Activated CD4-positive, alpha-beta T cell treated with anti-CD3 and anti-CD28 coated beads, Interleukin-10, Interleukin-2, amounts not matched to agents 100 ng/mL and 50 ng/mL, durations not matched to agents 16 hours and 8 hours (primary cell): ENCODE data around the gene PAOX.
"Not testable (repeated sequence)": the region's sequence is repeated elsewhere in the genome, so short reads cannot be mapped to it uniquely, and the experiment has no call there.

Source experiments
- DNase-seq: peaks from one replicate; pipeline ENCODE4 v3.0.0-alpha.2; 2020

PAOX gene

DNA sequence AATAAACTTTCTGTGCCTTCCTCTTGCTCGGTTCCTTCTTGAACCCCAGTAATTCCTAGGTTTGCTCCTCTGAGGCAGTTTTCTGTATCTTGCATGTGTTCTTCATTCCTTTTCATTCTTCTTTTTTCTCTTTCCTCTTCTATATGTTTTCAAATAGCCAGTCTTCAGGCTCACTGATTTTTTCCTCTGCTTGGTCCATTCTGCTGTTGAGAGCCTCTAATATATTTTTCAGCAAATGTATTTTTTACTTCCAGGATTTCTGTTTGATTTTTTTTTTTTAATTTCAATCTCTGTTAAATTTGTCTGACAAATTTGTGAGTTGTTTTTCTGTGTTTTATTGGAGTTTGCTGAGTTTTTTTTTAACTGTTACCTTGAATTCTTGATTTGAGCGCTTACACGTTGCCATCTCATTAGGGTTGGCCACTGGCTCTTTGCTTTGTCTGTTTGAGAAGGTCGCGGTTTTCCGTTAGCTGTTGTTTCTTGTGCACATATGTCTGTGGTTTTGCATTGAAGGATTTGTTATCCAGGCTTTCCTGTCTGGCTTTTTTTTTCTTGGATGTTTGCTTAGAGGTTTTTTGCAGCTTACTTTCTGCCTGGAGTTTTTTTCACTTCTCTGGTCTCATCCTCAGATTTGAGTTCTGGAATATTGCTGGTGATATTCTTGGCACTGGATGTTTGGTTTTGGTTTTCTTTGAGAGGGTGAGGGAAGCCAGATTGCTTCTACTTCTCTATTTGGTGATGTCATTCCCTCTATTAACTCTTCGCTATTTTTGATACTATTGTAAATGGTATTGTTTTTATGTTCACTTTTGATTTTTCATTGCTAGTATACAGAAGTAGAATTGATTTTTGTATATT, 32.7 kb downstream of the PAOX start:
- no peak for DNase-seq

DNA sequence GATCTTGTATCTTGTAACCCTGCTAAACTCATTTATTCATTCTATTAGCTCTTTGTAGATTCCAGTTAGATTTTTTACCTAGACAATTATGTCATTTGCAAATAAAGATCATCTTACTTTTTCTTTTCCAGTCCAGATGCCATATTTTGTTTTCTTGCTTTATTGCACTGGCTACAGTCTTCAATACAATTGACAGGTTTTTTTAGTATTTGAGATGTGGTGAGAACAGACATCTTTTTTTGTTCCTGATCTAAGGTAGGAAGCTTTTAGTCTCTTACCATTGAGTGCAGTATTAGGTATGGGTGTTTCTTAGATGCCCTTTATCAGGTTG, 33.3 kb downstream of the PAOX start:
- DNase-seq, result no peak

DNA sequence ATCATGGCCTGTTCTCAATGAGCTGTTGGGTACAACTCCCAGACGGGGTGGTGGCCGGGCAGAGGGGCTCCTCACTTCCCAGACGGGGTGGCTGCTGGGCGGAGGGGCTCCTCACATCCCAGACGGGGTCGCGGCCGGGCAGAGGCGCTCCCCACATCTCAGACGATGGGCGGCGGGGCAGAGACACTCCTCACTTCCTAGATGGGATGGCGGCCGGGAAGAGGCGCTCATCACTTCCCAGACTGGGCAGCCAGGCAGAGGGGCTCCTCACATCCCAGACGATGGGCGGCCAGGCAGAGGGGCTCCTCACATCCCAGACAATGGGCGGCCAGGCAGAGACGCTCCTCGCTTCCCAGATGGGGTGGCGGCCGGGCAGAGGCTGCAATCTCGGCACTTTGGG, 35.3 kb downstream of the PAOX start:
- not testable (repeated sequence) for DNase-seq

DNA sequence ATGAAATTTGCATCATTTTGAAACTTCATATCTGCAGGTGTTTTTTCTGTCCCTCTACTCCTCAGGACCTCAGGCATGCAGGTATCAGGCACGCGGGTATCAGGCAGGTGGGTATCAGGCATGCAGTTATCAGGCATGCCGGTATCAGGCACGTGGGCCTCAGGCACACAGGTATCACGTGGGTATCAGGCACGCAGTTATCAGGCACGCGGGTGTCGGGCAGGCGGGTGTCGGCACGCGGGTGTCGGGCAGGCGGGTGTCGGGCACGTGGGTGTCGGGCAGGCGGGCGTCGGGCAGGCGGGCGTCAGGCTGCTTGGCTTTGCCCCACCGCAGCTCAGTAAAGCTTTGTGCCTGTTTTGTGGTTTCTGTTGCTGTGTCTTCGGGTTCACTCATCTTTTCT, 36.7 kb downstream of the PAOX start:
- no peak for DNase-seq

DNA sequence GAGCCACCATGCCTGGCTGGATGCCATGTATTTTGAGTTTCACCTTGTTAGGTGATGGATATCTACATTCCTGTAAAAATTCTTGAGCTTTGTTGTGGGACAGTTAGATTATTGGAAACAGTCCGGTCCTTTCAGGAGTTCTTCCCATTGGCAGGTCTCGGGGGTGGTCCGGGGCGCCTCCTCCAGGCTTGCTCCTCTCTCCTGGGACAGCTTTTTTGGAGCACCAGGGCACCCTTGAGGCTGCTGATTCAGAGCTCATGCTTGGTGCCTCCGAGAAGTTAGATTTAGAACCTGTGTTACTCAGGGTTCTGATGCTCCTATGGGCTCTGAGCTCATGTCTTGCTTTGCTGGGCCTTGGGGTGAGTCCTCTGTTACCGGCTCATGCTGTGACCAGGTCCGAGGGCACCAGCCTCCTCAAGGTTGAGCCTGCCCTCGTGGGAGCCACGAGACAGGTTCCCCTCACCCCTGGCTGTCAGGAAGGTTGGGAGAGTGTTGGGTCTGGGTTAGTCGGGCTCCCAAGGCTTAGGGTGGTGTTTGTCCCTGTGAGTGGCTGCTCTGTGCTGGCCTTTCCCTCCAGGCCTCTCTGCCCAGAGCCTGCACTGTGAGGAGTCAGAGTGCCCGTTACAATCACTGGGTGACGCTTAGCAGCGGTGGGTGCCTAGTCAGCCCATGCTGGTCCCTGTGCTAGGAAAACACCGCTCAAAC, 39.4 kb downstream of the PAOX start:
- DNase-seq, result no peak

DNA sequence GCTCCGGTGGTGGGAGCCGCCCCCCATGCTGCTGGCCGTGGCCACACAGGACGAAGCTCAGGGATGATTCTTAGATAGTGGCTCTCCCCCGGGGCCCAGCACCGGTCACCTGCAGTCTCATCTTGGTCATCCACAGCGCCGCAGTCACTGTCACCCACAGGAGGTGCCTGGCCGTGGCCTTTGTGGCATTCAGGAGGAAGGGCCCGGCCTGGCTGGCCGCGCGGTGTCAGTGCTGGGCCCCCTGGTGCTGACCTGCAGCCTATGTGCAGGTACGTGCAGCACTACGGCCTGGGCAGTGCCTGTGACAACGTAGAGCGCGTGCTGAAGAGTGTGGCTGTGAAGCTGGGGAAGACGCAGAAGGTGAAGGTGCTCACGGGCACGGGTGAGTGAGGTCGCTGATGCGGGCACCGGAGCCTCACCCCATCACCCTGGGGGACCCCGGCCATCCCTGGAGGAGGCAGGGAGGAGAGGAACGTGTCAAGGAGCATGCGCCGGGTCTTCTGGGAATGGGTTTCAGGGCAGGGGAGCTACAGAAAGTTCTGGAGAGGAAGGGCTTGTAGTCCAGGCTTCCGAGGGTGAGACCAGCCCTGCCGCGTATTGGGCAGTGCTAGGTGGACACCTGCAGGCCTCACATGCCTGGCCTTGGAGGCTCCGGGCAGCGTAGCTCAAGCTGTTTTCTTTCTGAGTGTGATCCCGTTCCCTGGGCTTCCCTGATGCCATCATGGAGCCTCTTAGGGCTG, 40.3 kb downstream of the PAOX start:
- DNase-seq, result no peak

DNA sequence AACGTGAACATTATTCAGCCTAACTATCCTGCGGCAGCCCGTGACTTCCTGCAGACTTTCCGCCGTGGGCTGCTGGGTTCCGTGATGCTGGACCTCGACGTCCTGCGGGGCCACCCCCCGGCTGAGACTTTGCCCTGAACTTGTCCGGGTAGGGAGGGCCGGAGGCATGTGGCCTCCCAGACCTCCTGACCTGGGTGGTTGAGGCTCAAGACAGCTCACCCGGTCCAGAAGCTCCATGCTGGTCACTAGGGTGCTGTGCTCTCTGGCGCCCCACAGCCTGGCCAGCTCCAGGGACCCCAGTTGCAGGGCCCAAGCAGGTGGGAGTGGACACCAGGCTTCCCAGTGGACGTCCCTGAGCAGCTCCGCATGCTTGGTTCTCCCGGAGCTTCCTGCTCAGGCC, 41.0 kb downstream of the PAOX start:
- DNase-seq, result no peak

DNA sequence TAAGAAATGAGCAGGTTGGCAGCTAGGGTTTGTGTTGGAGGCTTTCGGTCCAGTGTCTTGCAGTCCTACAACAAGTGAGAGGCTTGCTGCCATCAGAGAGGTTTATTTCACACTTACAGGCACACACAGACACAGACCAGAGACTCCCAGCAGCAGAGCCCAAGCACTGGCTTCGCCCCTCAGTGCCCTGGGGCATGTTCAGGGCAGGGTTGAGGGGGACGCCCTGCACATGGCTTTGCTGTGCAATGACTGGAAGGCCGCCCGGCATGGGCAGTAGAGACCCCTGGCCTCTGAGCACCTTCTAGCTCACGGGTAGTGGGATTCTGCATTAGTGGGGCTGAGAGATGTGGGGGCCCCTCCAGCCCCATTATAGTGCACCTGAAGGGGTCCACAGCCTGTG, 41.5 kb downstream of the PAOX start:
- no peak for DNase-seq

DNA sequence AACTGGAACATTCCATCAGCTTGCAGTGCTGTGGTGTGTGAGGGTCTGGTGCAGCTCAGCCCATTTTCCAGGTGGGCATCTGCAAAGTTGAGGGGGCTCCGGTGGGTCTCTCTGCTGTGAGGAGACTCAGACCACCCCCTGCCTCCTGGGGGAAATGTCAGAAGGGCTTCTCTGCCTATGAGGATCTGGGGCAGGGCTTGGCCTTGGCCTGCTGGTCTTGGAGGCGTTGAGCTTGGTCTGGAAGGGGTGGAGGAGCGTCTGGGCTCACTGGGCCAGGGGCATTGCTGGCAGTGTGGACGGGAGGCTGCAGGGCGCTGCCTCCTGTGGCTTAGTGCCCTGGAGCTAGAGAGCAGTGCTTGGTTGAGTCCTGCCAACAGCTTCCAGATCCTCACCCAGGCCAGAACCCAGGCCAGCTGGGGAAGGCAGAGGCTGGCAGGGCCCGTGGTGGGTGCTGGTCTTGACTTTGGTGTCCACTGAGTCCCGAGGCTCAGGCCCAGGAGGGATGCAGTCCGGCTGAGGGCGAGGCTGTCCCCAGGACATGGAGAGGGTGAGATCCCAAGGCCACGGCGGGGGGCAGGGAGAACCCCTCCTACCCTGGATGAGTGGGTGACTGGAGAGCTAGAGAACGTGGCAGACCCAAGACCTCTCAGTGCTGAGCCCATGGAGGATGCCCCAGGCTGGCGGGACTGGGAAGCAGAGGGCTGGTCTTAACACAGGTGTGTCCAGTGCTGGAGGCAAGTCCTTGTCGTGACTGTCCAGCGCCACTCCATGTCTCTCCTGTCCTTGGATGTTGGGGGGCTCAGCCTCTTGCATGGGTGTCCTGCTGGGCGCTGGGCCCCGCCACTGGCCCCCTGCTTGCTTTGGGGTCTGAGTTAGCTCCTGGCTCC, 42.5 kb downstream of the PAOX start:
- no peak for DNase-seq

DNA sequence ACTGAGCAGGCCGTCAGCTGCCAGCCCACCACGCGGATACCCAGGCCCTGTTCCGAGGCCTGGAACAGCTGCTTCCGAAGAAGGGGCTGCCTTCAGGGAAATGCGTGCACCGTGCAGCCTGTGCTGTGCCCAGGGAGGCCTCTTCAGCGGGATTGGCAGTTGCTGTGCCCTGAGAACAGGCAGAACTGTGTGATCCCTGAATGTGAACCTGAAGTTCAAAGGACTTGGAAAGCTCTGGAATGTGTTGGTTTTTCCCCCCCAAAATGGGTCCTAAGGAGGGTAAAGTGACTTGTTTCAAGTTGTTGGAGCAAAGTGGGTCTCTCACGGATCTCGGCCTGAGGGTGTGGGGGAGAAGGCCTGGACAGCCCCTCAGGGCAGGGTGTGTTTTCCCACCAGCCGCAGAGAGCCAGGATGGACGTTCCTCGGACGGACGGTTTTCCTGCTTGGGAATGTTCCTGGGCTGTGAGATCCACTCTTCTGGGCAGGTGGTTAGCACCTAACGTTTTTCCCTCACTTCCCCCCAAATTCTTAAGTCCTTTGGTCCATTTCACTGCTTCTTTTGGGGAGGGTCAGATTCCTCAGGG, 43.3 kb downstream of the PAOX start:
- DNase-seq, result no peak

DNA sequence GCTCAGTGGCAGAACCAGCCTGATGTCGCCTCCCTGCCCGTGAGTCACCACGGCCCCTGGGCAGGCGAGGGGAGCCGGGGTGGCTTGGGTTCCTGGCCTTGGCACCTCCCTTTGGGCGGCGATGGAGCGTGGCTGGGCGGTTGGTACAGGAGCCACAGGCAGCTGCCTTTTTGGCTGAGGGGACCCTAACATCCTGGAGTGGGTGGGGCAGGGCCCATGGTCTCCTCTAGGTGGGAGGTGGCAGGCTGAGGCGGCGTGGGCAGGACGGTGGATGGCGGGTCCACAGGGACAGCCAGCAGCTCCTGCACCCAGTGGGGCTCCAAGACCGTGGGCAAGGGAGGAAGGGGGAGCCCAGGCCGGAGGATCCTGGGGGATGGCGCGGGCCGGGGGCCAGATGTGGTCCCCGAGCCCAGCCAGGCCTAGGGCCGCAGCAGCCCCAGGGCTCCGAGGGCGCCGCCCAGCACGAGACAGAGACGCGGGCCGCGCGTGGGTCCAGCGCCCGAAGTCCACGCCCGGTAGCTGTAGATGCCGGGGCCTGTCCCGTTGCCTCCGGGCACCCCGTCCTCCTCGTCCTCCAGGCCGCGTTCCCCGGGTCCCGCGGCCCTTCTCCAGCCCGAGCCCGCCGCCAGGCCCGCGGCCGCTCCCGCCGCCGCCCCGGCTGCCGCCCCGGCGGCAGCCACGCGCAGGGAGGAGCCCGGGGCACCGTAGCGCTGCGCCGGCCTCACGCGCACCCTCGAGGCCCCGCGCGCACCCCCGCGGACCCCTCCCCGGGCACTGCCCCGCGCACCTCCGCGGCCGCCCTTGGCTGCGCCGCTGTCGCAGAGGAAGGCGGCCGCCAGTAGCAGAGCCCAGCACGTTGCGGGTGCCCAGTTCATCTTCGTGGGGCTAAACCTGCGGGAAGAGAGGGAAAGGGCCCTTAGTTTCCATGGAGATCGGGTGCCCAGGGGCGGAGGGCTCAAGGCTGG, 44.0 kb downstream of the PAOX start:
- no peak for DNase-seq

DNA sequence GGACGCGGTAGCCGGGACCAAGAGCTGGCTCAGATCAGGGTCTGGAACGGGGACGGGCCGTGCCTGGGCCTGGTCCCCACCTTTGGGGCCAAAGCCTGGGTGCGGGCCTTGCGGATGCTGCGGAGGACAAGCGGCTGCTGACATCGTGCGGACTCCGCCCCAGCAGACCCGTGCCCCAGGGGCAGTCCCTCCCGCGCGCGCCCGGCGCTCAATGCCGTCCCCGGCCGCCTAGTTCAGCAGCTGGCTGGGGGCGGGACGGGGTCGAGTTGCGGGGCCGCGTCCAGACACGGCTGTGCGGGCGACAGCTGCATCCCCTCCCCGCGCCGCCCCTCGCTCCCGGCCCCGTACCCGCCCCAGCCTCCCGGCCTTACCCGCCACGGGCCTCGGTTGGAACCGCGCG, 45.0 kb downstream of the PAOX start:
- DNase-seq, result not testable (repeated sequence)

DNA sequence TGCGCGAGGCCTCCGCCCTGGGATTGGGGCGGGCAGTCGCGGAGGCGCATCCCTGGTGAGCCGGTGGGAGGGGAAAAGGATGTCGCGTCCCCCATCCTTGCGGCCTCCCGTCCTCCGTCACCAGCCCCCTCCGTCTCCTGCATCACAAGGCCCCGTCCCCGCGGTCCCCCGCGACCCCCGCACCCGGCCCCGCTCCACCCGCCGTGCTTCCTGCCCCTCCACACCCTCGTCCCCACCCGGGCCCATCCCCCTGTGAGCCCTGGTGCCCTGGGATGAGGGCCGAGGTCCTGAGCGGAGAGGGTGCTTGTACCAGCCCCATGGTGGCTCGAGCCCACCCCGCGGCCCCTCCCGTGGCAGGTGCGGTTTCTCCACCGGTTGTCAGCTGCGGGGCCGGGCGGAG, 45.5 kb downstream of the PAOX start, which contains the start of gene SPRN:
TSS of gene SPRN (minus strand) at position 25 of the 400 bp plus-strand sequence. CDS start 944 bp downstream, outside the sequence.
- not testable (repeated sequence) for DNase-seq

DNA sequence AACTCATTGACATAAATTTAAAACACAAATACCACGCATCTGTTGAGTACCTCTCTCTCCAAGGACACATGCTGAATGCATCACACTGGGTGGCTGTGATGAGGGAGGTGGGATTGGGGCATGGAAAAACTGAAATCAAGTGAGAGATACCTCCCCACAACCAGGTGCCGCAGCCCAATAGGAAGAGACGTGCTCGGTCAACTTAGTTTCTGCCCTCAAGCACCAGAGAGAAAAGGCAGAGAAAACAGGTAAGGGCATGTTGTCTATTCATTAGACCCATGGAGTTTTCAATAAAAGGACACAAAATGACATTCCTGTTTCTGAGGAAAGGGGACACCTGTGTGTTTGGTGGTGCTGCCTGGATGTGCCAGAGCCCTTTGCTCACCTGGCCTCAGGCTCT, 50.5 kb downstream of the PAOX start:
- not testable (repeated sequence) for DNase-seq

DNA sequence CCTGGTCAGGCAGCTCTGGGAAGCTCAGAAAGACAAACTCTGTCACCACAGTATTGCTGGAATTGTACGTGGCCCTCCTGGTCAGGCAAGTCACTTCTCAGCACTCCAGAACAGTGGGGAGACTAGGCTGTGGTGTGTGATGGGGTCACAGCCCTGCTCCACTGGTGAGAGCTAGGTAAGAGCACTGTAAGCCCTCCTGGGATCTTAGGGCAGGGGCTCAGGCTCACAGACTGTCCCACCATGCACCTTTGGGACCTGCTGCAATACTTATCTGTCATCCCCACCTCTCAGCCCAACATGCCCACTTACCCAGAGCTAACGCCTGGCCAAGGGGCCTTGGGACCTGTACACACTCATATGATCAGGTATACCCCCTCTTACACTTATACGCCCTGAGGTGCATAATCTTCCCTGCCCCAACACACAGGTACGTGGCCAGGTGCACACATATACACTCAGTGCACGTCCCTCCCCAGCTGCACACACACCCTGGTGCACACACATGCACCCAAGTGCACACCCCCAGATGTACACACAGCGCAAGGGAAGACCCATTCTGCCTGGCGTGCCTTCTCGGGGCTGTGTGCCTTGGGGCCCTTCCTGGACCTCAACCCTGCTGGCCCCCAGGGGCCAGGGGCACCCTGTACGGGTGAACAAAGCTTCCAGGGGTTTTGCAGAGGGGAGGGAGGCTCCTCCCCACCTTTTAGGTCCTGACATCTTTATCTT, 53.0 kb downstream of the PAOX start:
- DNase-seq, result not testable (repeated sequence)

DNA sequence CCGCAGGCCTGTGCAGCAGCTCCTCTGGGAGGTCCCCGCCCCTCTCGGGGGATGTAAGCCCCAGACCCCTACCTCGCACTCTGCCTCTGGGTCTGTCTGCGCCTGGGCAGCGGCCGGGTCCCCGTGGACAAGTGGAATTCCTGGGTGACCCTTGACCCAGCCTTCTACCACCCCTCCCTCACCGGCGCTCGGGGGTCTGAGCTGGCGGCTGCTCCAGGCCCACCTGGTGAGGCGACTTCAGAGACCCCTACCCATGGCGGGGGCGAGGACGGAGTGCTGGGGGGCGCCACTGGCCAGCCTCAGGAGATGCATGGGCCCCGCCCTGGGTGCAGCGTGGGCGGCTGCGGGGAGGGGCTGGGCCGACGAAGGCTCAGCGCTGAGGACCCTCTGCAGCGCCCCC, 53.7 kb downstream of the PAOX start:
- not testable (repeated sequence) for DNase-seq

DNA sequence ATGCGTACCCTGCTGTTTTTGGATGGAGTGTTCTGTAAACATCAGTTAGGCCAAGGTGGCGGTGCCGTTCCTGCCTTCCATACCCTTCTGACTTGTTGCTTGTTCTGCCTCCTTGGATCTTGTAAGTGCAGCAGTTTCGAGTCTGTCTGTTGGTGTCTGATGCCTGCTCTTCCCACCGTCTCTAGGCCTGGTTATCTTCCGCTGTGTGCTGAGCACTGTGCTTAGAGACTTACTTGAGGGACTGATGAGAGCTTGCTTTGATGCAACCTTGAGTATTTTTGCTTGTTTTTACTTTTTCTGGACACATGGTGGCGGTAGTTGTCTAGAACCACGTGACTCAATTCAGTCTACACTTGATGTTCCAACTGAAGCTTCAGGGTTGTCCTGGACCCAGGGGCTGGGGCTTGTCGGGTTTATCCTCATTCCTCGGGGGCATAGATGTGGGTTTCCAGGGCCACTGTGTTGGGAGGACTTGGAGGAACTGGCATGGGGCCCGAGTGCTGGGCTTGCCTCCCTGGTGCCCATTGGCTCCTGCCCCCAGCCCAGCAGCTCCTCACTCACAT, 59.7 kb downstream of the PAOX start:
- peak; percentile 64 for DNase-seq

DNA sequence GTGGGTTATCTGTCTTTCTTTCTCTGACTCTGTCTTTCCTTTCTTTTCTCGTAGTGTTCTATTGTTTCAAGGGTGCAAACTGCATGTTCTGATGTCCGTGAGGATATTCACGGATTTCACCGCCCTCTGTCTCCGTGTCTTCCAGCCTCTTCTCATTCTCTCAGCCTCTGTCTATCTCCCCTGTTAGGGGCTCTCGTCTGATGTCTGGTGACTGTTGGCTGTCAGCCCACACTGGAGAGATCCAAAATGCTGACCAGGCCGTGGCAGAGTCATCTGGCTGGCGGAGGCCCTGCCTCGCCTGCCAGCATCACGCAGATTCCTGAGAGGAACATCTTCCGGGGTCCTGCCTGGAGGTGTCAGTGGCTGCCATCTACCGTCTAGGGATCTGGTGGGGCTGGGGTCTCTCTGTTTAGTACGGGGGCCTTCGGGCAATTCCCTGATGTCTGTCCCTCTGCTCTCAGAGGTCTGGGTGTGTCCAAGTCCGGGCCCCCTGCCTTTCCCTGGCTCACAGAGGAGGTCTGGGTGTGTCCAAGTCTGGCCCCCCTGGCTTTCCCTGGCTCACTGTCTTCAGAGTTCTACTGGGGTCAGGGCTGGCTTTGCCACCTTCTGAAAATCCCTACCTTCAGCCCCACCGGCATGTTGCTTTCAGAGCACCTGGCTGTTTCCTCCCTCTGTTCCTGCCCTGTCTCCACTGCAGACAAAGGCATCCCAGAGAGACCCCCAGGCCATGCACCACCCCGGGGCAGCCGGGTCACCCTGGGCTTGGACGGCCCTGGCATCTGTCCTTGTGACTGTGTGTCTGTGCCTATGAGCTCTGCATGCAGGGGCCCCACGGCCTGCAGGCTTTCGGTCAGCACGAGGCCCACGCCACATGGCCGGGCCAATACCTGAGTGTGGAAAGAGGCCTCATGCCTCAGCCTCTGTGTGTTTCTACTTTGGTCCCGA, 60.7 kb downstream of the PAOX start:
- DNase-seq, result no peak
